Measurements from ENCODE around the gene FADS6.

DNA sequence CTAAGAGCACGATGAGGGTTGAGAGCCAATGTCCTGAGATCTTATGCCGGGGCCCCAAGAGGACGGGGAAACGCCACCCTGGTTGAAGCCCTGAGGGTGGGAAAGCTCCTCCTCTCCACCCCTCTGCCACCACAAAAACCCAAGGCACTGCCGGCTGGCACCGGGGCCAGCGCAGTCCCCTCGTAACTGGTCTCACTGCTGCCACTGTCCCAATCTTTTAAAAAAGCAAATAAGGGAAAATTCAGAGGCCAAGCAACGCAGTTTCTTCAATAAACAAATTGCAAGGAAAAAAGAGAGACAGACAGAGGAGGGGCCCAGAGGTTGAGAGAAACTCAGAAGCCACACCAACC, 40.4 kb downstream of the FADS6 start:
- TF ChIP-seq, protein P1, sequence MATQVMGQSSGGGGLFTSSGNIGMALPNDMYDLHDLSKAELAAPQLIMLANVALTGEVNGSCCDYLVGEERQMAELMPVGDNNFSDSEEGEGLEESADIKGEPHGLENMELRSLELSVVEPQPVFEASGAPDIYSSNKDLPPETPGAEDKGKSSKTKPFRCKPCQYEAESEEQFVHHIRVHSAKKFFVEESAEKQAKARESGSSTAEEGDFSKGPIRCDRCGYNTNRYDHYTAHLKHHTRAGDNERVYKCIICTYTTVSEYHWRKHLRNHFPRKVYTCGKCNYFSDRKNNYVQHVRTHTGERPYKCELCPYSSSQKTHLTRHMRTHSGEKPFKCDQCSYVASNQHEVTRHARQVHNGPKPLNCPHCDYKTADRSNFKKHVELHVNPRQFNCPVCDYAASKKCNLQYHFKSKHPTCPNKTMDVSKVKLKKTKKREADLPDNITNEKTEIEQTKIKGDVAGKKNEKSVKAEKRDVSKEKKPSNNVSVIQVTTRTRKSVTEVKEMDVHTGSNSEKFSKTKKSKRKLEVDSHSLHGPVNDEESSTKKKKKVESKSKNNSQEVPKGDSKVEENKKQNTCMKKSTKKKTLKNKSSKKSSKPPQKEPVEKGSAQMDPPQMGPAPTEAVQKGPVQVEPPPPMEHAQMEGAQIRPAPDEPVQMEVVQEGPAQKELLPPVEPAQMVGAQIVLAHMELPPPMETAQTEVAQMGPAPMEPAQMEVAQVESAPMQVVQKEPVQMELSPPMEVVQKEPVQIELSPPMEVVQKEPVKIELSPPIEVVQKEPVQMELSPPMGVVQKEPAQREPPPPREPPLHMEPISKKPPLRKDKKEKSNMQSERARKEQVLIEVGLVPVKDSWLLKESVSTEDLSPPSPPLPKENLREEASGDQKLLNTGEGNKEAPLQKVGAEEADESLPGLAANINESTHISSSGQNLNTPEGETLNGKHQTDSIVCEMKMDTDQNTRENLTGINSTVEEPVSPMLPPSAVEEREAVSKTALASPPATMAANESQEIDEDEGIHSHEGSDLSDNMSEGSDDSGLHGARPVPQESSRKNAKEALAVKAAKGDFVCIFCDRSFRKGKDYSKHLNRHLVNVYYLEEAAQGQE (IDR thresholded peaks at IDR 0.05; ENCODE audit: borderline replicate concordance), result no peak
- no peak for TF ChIP-seq MXI1 (conservative IDR thresholded peaks at IDR 0.05; ENCODE audit: poor library complexity, severe bottlenecking)
- TF ChIP-seq, protein P2, sequence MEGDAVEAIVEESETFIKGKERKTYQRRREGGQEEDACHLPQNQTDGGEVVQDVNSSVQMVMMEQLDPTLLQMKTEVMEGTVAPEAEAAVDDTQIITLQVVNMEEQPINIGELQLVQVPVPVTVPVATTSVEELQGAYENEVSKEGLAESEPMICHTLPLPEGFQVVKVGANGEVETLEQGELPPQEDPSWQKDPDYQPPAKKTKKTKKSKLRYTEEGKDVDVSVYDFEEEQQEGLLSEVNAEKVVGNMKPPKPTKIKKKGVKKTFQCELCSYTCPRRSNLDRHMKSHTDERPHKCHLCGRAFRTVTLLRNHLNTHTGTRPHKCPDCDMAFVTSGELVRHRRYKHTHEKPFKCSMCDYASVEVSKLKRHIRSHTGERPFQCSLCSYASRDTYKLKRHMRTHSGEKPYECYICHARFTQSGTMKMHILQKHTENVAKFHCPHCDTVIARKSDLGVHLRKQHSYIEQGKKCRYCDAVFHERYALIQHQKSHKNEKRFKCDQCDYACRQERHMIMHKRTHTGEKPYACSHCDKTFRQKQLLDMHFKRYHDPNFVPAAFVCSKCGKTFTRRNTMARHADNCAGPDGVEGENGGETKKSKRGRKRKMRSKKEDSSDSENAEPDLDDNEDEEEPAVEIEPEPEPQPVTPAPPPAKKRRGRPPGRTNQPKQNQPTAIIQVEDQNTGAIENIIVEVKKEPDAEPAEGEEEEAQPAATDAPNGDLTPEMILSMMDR (IDR thresholded peaks at IDR 0.05; ENCODE audit: poor library complexity, severe bottlenecking), result no peak
